GM18526 (cell line): ENCODE results near the gene CHCT1.

Experiments used
- POLR2A ChIP-seq: IDR thresholded peaks from 3 replicates; pipeline ENCODE4 v1.6.1; 2011; ENCODE audit not compliant: insufficient read length; ENCODE audit errors: extremely low read depth

Gene CHCT1

GRCh38 chr17:60435244-60436167 is 13.2 kb downstream of the CHCT1 start:
- TF ChIP-seq POLR2A, result no peak

DNA sequence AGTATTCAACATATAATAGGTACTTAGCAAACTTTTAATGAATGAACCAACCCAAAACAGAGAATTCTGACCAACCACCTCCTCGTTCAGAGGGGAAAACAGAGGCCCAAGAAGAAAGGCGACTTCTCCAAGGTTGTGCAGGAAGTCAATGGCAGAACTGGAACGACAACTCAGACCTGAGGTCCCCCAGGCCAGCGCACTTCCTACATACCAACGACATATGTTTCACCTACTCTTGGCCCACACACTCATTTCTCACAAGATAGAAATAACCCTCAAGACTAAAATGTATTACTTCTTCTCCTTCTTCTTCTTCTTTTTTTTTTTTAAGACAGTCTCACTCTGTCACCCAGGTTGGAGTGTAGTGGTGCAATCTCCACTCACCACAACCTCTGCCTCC is 14.4 kb downstream of the CHCT1 start:
- TF ChIP-seq POLR2A, result no peak

DNA sequence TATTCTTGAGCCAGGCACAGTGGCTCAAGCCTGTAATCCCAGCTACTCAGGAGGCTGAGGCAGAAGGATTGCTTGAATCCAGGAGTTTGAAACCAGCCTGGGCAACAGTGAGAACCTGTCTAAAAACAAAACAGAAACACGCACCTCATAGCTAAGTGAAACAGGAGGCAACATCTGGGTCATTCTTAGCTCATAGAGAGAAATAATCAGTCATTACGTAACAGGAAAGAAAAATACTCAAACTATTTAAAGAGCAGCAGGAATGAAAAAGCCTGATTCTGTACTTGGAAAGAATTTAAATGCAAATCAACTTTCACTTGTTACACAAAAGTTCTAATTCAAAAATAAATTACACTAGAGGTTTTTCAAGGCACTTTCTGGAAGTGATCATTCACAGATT is 17.2 kb downstream of the CHCT1 start:
- TF ChIP-seq POLR2A, result no peak

DNA sequence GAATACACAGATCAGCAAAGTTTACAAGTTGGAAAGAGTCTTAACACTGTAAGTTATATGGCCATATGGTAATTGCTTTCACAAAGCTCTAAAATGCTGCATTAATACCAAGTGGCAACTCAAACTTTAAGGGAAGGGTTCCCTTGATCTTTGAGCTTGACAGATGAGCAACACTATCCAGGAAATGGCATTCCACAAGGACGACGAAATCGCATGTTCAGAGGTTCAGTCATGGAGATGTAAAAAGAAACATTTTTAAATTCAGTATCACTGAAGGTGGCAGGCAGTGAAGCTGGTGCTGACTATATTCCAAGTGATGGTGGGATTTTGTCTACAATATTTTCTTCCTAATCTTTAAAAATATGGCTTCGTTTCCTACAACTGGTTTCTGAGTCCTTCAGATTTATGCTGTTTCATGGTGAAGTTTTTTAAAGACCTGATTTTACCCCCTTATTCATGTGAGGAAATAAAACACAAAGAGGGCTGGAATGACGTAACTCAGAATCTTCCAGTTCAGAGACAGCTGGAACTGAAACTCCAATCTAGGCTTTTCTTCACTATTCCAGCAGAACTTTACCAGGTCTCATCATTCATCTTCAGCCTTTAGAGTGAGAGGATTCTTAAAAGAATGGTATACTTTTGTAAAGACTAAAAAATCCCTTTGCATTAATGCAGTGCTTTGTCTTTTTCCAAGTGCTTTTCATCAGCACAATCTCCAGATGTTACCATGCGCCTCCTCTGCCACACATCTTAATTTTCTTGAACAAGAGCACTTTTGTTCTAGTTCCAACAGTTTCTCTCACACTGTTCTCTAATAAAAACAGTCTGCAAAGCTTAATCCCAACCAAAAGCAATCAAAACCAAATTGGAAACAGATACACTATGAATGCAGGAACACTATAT is 20.2 kb downstream of the CHCT1 start:
- no peak for TF ChIP-seq POLR2A

DNA sequence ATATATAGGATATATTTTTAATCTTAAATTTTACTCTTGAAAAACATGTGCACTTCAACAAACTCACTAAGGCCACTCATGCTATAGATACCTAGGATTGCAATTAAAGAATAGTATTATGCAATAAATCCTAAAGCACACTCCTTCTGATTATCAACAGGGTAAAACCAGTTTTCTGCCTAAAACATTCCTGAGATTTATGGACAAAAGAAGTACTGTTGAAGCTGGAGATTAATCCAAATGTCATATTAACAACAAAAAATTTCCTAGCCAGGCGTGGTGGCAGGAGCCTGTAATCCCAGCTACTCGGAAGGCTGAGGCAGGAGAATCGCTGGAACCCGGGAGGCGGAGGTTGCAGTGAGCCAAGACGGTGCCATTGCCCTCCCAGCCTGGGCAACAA is 21.4 kb downstream of the CHCT1 start:
- no peak for TF ChIP-seq POLR2A

DNA sequence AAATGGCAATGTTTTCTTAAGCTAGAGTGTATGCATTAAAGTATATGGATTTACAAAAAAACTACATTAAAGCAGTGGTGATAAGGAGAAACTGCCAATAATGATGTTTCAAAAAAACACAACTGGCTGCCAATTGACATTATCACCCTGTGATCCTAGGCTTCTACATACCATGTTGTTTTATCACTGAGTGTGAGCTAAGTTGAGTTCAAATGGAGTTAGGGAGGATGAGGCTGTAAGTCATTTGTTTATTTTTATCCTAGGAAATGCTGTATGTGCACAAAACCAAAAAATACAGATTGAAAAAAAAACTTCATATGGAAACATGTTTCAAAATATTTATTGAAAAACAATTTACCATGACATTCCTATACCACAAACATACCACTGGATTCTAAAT is 22.9 kb downstream of the CHCT1 start:
- TF ChIP-seq POLR2A, result no peak

GRCh38 chr17:60447375-60447774 is 25.1 kb downstream of the CHCT1 start:
- TF ChIP-seq POLR2A, result no peak

- TF ChIP-seq POLR2A, result no peak
Observed at GRCh38 chr17:60451071-60451470, 28.8 kb downstream of the CHCT1 start.

GRCh38 chr17:60451965-60452364 is 29.7 kb downstream of the CHCT1 start:
- no peak for TF ChIP-seq POLR2A

DNA sequence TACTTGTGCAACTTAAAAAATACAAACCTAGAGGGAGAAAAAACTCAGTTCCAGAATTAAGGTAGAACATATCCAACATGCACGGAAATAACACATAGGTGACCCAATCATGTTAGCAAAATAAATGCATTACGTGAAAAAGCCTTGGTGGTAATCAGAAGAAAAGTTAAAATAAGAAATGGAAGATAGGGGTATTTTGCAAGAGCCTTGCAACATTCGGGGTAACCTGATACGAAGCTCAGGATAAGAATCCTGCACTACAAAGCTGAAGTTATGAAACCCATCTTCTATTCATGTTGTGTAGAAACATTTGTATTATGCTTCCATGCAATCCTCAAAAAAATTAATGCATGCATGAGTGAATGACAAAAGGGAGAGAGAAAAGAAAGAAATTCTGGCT is 33.1 kb downstream of the CHCT1 start:
- TF ChIP-seq POLR2A, result no peak

DNA sequence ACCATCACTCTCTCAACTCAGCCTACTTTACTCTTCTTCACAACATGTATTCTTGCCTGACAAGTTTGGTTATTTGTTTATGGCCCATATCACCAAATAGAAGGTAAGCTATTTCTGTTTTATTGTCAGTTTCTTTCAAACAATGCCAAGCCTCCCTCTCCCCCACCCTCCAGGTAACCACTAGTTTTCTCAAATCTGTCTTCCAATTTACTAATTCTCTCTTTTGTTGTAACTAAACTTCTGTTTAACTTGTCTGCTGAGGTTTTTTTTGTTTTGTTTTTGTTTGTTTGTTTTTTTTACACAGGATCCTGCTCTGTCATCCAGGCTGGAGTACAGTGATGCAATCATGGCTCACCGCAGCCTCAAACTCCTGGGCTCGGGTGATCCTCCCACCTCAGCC is 34.9 kb downstream of the CHCT1 start:
- TF ChIP-seq POLR2A, result no peak

DNA sequence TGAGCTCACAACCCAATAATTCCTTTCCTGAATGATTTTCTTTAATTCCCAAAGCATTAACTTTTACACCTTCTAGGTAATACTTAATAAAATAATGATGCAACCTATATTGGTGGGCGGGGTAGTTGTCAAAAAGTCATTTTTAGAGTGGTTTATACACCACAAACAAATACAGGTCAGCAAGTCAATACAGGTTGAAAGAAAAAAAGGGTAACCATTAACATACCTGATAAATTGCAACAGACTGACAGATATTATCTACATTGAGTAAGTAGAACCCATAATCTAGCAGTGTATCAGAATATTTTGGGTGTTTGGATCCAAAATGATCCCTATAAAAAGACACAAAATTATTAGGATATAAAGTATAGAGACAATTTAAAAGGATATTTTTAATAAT is 39.3 kb downstream of the CHCT1 start:
- TF ChIP-seq POLR2A, result no peak

- TF ChIP-seq POLR2A, result no peak
Observed at GRCh38 chr17:60463157-60463835, 41.0 kb downstream of the CHCT1 start.

DNA sequence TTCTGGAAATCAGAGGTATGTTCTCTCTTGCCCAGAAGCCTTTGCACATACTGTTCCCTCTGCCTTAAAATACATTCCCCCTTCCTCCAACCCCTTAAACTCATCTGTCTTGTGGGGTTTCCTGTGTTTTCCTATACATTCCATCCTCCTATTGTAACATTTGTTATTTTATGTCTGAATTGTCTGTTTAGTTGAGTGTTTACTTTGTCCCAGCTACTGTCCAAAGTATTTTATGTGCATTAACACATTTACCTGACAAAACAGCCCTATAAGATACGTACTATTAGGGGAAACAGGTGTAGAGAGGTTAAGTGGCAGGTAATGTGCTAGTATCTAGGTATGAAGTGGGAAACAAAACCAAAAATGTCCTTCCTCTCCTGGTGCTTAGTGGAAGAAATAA is 42.1 kb downstream of the CHCT1 start:
- no peak for TF ChIP-seq POLR2A

GRCh38 chr17:60468371-60468770 is 46.1 kb downstream of the CHCT1 start:
- TF ChIP-seq POLR2A, result no peak
